ENCODE data around the gene WDFY4. TPM values are rescaled to one million over a fixed set of nuclear protein-coding genes. Genes with fewer than 3 reads are reported as not detected.

The WDFY4 gene
- total RNA-seq, 1 experiment from 2014 or later: 0.22 TPM

GRCh38 chr10:48943096-48943495 lies 258.4 kb downstream of the WDFY4 start:
- CTCF ChIA-PET: no interaction called here
- no peak for DNase-seq (ENCODE audit: low read depth, low spot score)
- Histone ChIP-seq H3K4me1 (ENCODE audit: control insufficient read depth in 1 of 2, insufficient read depth in 2 of 2, low read length in 2 of 2) (no peaks in the 10 kb centered on the region), H3K4me2 (ENCODE audit: low read length) (no peak overlapping the region), H2AFZ (ENCODE audit: low read depth, low read length, poor library complexity, severe bottlenecking) (no peak overlapping the region), H3K9me2 (ENCODE audit: insufficient read depth) (no peaks in the 10 kb centered on the region), H4K20me1 (ENCODE audit: insufficient read depth) (no peaks in the 10 kb centered on the region), H3K79me2 (ENCODE audit: insufficient read depth, low read length) (no peaks in the 10 kb centered on the region), H3K36me3 (ENCODE audit: control insufficient read depth in 1 of 2, insufficient read depth in 2 of 2, low read length in 2 of 2) (no peaks in the 10 kb centered on the region), H3K4me3 (replicated peaks in 1 of 2; ENCODE audit: low read depth in 1 of 2, low read length in 2 of 2) (no peak overlapping the region), H3K9ac (ENCODE audit: low read length) (no peak overlapping the region), H3K27ac (ENCODE audit: low read depth, low read length) (no peak overlapping the region), H3K9me3 (ENCODE audit: control insufficient read depth in 1 of 2, insufficient read depth in 1 of 2, low read depth in 1 of 2, low read length in 2 of 2) (no peaks in the 10 kb centered on the region), H3K27me3 (ENCODE audit: insufficient read depth, low read length) (peaks cover 10% of the 10 kb centered on the region; the same call in 1 of the 2 replicates)
- POLR2A ChIA-PET: no interaction called here
- TF ChIP-seq POLR2A (IDR thresholded peaks at IDR 0.05; ENCODE audit: borderline replicate concordance, extremely low read depth, insufficient read depth, insufficient read length): no peak
- TF ChIP-seq CBX3 (IDR thresholded peaks at IDR 0.05; ENCODE audit: low read depth): no peak
- no peak for TF ChIP-seq ZFX (IDR thresholded peaks at IDR 0.05)
- no peak for TF ChIP-seq EZH2 (IDR thresholded peaks at IDR 0.05)
- no peak for TF ChIP-seq JUND (IDR thresholded peaks at IDR 0.05)
- BruUV-seq (replicated peaks): no TSS peak
- intact Hi-C loops (cut with micrococcal nuclease): no loop called here
- ATAC-seq: no peak
- RAD21 ChIA-PET (ENCODE audit: low non-redundant PET in 1 of 2, low total read pairs in 2 of 2, uncharacterized antibody in 2 of 2, unreplicated experiment in 2 of 2): no interaction called here

- Histone ChIP-seq H3K27me3 (ENCODE audit: insufficient read depth, low read length) (peaks cover 10% of the 10 kb centered on the region; the same call in 1 of the 2 replicates), H3K27ac (ENCODE audit: low read depth, low read length) (no peak overlapping the region), H3K9ac (ENCODE audit: low read length) (no peak overlapping the region), H3K36me3 (ENCODE audit: control insufficient read depth in 1 of 2, insufficient read depth in 2 of 2, low read length in 2 of 2) (no peaks in the 10 kb centered on the region), H3K4me3 (replicated peaks in 1 of 2; ENCODE audit: low read depth in 1 of 2, low read length in 2 of 2) (no peak overlapping the region), H3K9me2 (ENCODE audit: insufficient read depth) (no peaks in the 10 kb centered on the region), H2AFZ (ENCODE audit: low read depth, low read length, poor library complexity, severe bottlenecking) (no peak overlapping the region), H3K4me1 (ENCODE audit: control insufficient read depth in 1 of 2, insufficient read depth in 2 of 2, low read length in 2 of 2) (no peaks in the 10 kb centered on the region), H4K20me1 (ENCODE audit: insufficient read depth) (no peaks in the 10 kb centered on the region), H3K4me2 (ENCODE audit: low read length) (no peak overlapping the region), H3K79me2 (ENCODE audit: insufficient read depth, low read length) (no peaks in the 10 kb centered on the region), H3K9me3 (ENCODE audit: control insufficient read depth in 1 of 2, insufficient read depth in 1 of 2, low read depth in 1 of 2, low read length in 2 of 2) (no peaks in the 10 kb centered on the region)
- ChIA-PET RAD21 (ENCODE audit: low non-redundant PET in 1 of 2, low total read pairs in 2 of 2, uncharacterized antibody in 2 of 2, unreplicated experiment in 2 of 2) (no interaction called here), CTCF (no interaction called here), POLR2A (no interaction called here)
- TF ChIP-seq ZFX (IDR thresholded peaks at IDR 0.05) (no peak), EZH2phosphoT487 (IDR thresholded peaks at IDR 0.05; ENCODE audit: borderline replicate concordance) (no peak), CEBPB (IDR thresholded peaks at IDR 0.05; ENCODE audit: low read depth) (no peak), EGR1 (IDR thresholded peaks at IDR 0.05; ENCODE audit: low read depth) (no peak), CBX3 (IDR thresholded peaks at IDR 0.05; ENCODE audit: low read depth) (no peak), JUND (IDR thresholded peaks at IDR 0.05) (no peak)
- no TSS peak for BruUV-seq (replicated peaks)
- DNase-seq (ENCODE audit: low read depth, low spot score): no peak
- intact Hi-C loops (cut with micrococcal nuclease): no loop called here
- ATAC-seq: no peak
Measured at GRCh38 chr10:48944171-48944570, 259.5 kb downstream of the WDFY4 start.
